Measurements from ENCODE around the gene RRN3.
"Not testable (repeated sequence)": the region's sequence is repeated elsewhere in the genome, so short reads cannot be mapped to it uniquely, and the experiment has no call there.

The RRN3 gene

GRCh38 chr16:15049581-15050180 is 44.4 kb downstream of the RRN3 start:
- DNase-seq = no peak

GRCh38 chr16:15046692-15047376 is 47.2 kb downstream of the RRN3 start:
- DNase-seq = no peak

DNA sequence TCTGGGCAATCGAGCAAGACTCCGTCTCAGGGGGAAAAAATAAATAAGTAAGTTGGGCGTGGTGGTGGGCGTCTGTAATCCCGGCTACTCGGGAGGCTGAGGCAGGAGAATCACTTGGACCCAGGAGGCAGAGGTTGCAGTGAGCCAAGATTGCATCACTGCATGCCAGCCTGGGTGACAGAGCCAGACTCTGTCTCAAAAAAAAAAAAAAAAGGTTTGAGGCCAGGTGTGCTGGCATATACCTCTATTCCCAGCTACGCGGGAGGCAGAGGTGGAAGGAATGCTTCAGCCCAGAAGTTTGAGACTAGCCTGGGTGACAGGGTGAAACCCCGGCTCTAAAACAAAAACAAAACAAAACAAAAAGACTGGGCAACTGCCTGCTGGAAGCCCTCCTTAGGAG is 48.8 kb downstream of the RRN3 start:
- not testable (repeated sequence) for DNase-seq

DNA sequence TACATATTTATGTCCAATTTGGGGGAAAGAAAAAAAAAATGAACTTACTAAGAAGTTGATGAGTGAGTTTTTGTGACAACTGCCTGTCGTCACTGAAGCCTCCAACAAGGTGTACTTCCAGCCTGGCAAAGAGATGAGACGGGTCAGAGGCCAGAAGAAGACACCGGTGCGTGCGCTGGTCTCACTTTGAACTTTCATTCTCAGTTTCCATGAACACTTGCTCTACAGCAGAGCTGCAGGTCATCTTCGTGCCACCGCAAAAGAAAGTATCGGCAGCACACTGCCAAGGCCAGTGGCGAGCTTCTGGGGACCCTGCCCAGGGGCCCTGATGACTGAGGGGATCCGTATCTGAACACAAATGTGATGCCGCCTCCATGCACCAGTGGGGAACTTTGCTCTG is 49.8 kb downstream of the RRN3 start:
- DNase-seq = no peak

GRCh38 chr16:15043344-15043743 is 50.7 kb downstream of the RRN3 start:
- DNase-seq = no peak

DNA sequence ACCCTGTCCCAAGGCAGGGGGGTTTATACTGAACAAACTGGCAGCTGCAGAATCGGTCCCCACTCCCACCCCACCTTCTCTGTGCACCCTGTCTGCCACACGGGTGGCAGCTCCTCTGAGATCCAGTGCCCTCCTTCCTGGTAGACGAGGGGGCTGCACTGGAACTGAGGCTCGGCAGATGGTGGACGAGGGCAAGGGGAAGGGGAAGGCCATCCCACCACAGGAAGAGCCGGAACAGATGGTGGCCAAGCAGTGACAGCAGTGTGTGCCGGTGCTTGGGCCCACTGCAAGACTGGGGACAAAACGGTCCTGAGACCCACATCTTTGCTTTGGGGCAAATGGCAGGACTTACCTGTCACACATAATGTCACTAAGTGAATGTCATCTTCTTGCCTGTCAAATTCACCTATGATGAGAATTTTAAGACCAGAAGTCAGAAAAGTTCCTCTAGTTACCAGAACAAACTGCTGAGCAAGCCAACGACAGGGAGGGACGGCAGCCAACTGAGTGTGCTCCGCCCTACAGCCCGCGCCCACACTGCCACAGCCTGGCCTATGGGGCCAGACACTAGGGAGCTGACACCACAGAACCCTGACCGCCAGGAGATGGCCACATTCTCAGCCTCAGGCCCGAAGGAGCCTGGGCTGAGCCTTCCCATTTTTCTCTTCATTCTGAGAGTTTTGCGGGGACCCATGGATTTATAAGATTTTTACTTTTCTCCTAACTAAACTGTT is 52.6 kb downstream of the RRN3 start:
- DNase-seq = no peak

DNA sequence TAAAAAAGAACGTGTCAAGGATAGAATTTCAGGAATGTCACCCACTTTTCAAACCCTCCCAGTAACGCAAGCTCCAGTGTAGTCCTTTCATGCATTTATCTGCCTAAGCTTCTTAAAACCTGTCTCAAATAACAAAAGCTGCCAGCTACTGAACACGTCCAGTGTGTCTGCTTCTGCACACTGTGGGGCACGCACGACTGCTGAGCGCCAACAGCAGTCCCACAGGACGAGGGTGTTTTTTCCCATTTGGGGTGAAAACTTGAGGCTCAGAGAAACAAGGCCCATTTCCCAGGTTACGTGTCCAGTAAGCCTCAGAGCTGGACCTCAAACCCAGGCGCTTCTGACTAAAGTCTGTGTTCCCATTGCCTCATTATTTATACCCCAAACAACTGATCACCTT is 55.4 kb downstream of the RRN3 start:
- DNase-seq = no peak

DNA sequence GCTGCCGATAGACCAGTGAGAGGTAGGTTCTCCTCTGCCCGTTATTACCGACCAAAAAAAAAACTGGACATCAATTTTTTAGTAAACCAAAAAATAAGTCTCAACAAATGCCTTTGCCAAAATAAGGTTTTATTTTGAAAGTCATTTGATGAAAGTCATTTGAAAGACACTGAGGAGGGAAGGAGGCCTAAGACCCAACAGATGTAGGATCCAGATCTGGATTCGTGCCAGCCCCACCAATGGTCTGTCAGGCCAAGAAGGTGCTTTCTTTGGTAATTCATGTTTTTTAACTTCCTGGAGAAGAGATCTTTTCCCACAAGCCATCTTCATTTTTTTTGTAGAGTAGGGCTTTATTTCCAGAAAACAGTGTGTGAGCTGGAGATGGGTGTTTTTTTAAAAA is 56.3 kb downstream of the RRN3 start:
- no peak for DNase-seq

DNA sequence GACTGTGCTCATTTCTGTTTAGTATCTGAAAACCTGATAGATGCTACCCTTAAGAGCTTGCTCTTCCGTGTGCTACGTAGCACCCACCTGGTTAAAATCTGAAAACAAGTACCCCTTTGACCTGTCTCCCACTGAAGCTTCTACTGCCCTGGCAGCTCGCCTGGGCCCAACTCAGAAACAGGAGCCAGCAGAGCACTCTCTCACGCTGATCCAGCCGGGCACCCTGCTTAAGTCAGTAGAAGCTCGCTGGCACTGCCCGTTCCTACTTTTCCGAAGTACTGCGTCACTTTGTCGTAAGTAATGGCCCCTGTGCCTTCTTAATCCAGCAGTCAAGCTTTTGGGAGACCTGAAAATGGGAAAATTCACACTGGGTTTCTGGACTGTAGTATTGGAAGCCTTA is 57.1 kb downstream of the RRN3 start:
- no peak for DNase-seq

- no peak for DNase-seq
Measured at GRCh38 chr16:15035163-15035729, 58.8 kb downstream of the RRN3 start.

DNA sequence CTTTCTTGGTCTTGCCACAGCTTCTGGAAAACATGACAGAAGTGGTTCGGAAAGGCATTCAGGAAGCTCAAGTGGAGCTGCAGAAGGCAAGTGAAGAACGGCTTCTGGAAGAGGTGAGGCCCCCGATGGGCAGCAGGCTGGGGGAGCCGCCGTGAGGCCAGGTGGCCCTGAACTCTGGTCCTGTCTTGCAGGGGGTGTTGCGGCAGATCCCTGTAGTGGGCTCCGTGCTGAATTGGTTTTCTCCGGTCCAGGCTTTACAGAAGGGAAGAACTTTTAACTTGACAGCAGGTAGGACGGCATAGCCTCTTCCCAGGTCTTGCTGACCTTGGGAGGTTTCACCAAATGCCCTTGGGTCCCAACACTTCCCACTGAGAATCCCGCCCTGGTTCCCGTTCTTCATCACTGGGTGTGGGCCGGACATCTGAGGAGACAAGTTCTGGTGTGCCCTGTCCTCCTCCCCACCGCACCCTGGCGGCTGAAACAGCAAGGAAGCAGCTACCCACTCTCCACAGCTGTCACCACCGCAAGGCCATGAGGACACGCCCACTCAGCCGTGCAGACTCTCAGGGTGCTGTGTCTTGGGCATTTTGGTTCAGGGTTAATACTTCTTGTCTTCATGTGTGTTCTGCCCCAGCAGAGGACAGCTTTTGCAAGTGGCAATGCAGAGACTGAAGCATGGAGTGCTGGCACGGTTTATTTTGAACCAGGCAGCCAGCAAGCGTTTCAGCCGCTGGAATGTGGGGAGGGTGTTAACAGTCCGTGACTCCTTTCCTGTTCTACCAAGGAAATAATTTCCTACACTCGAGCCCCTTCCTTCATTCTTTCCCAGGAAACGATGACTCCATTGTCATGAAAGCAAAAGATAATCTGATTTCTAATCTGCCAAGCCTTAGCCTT is 59.6 kb downstream of the RRN3 start:
- DNase-seq = no peak

- no peak for DNase-seq
Measured at GRCh38 chr16:15033309-15033707, 60.8 kb downstream of the RRN3 start.

DNA sequence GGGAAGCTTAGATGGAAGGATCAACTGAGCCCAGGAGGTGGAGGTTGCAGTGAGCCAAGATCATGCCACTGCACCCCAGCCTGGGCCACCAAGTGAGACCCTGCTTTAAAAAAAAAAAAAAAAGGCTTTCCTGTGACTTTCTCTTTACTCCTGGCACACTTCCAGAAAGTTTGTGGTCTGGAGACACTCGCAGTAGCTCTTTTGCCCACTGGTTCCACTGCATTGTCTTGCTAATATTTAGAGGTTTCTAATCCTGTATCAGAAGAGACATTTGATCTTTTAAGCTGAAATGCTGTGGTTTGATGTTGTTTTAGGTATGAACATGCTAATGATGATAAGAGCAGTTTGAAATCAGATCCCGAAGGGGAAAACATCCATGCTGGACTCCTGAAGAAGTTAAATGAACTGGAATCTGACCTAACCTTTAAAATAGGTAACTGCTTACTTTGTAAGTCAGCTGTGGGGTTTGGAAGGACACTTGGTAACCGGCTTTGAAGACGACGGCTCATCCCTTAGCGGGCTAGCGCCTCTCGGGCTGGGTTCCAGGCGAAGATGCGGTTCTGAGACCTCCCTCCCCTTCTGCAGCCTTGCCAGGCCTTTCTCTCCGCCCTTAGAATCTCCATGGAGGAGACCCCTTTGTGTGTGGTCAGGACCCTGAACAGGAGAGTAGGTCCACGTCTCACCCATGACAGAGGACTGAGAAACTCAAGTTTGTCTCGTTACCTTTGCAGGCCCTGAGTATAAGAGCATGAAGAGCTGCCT is 61.3 kb downstream of the RRN3 start:
- no peak for DNase-seq

- DNase-seq = no peak
Measured at GRCh38 chr16:15031586-15031985, 62.5 kb downstream of the RRN3 start.

- no peak for DNase-seq
Measured at GRCh38 chr16:15031179-15031578, 62.9 kb downstream of the RRN3 start.

DNA sequence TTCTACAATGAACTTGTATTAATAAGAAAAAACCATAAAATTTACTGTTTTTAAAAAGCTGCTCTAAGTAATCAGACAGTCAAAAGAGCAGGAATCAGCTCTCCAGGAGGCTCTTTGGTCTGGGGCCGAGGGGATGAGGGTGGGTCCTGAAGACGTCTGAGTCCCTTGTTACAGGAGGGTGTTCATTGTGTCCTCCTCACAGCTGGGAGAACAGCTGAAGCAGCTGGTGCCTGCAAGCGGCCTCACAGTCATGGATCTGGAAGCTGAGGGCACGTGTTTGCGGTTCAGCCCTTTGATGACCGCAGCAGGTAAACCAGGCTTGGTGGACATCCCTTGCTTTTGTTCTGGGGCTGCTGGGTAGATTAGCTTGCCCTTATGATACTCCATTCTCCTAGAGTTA is 64.3 kb downstream of the RRN3 start:
- DNase-seq = not testable (repeated sequence)

DNA sequence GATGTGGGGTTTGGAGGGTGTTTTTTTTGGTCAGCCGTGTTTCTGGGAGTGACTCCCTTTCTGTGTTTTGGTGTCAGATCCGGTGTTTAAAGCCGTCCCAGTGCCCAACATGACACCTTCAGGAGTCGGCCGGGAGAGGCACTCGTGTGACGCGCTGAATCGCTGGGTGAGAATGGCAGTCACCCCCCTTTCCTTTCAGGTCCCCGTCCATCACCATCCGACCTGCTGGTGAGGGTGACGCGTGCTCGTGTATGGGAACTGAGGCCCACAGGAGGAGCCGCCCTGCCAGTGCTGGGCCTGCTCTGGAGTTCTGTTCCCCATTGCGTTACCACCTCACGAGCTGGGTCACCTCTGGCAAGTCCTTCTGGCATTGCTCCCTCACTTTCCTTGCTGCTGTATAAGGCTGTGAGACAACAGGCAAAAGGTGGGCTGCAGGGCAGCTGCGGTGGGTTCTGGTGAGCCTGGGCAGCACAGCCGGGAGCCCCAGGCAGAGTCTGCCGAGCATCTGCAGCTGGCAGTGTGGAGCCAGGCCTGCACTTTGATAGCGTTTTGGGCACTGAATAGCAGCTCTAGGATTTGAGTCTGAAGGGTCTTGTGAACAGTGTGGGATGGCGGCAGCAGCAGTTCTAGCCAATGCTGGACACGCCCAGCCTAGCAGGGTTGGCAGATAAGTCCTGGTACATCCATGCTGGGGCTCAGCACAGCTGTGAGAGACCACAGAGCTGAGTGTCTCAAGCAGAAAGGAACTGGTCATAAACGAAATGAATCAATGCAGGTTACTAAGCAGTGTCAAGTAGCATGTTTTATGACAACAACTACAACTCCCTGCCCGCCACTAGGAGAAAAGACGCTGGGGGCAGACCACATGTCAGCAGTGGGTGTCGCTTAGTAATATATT is 65.0 kb downstream of the RRN3 start:
- not testable (repeated sequence) for DNase-seq

GRCh38 chr16:15028345-15028715 is 65.7 kb downstream of the RRN3 start:
- not testable (repeated sequence) for DNase-seq

GRCh38 chr16:15027503-15028344 is 66.3 kb downstream of the RRN3 start:
- DNase-seq = not testable (repeated sequence)

- not testable (repeated sequence) for DNase-seq
Measured at GRCh38 chr16:15027051-15027450, 67.0 kb downstream of the RRN3 start.

Measured in stimulated activated CD8-positive, alpha-beta memory T cell treated with anti-CD3 and anti-CD28 coated beads, Interleukin-4, amount 100 ng/mL, for 48 hours (primary cell).